ENCODE measurements around the gene DCAF12.

GRCh38 chr9:34097865-34098264 is 28.6 kb downstream of the DCAF12 start:
- TF ChIP-seq CTCF (conservative IDR thresholded peaks at IDR 0.05; ENCODE audit: low read length), result no peak
- no peak for TF ChIP-seq EZH2phosphoT487 (IDR thresholded peaks at IDR 0.05; ENCODE audit: borderline replicate concordance, low read depth, low read length)
